Trophoblast cell (in vitro differentiated cells and primary cell): ENCODE measurements around the gene PDILT.

Source experiments
- DNase-seq, 2 donors: peaks; one replicate each; pipeline ENCODE4 v3.0.0-alpha.2; 2016
- H2AFZ ChIP-seq: 2 replicates; pipeline ENCODE4 v1.6.1; 2013; ENCODE audit warnings: low read length, moderate library complexity, mild to moderate bottlenecking; ENCODE audit not compliant: insufficient read depth, poor library complexity
- H2AK5ac ChIP-seq: 2 replicates; pipeline ENCODE4 v1.6.1; 2013; ENCODE audit warnings: mild to moderate bottlenecking, low read length
- H2BK120ac ChIP-seq: 2 replicates; pipeline ENCODE4 v1.6.1; 2013; ENCODE audit warnings: low read length, mild to moderate bottlenecking, moderate library complexity; ENCODE audit not compliant: insufficient read depth, poor library complexity
- H2BK12ac ChIP-seq: 2 replicates; pipeline ENCODE4 v1.6.1; 2013; ENCODE audit warnings: mild to moderate bottlenecking, low read length, moderate library complexity
- H2BK5ac ChIP-seq: 2 replicates; pipeline ENCODE4 v1.6.1; 2013; ENCODE audit warnings: low read length, low read depth, moderate library complexity, mild to moderate bottlenecking; ENCODE audit not compliant: poor library complexity
- H3K14ac ChIP-seq: 2 replicates; pipeline ENCODE4 v1.6.1; 2013; ENCODE audit warnings: mild to moderate bottlenecking, low read length
- H3K18ac ChIP-seq: 2 replicates; pipeline ENCODE4 v1.6.1; 2013; ENCODE audit warnings: mild to moderate bottlenecking, low read length
- H3K23ac ChIP-seq: 2 replicates; pipeline ENCODE4 v1.6.1; 2013; ENCODE audit warnings: low read length
- H3K27ac ChIP-seq: 2 replicates; pipeline ENCODE4 v1.5.1; 2013; ENCODE audit warnings: low read depth, mild to moderate bottlenecking, inconsistent platforms, low read length, moderate library complexity
- H3K27me3 ChIP-seq: 2 replicates; pipeline ENCODE4 v1.6.1; 2013; ENCODE audit warnings: inconsistent platforms, mild to moderate bottlenecking, low read length, moderate library complexity; ENCODE audit not compliant: insufficient read depth
- H3K36me3 ChIP-seq, 2 experiments: 1 replicate in 1 of 2; 2 replicates in 1 of 2; pipeline ENCODE4 v1.6.1; 2013; ENCODE audit warnings: low read length in 2 of 2, mild to moderate bottlenecking in 2 of 2, moderate library complexity in 1 of 2; ENCODE audit not compliant: insufficient read depth in 2 of 2, control insufficient read depth in 1 of 2
- H3K4ac ChIP-seq: 2 replicates; pipeline ENCODE4 v1.6.1; 2013; ENCODE audit warnings: low read depth, mild to moderate bottlenecking, low read length, moderate library complexity
- H3K4me1 ChIP-seq, 2 experiments: 1 replicate in 1 of 2; 2 replicates in 1 of 2; pipeline ENCODE4 v1.6.1; 2013; ENCODE audit warnings: low read length in 2 of 2, mild to moderate bottlenecking in 2 of 2, moderate library complexity in 1 of 2; ENCODE audit not compliant: insufficient read depth in 2 of 2, control insufficient read depth in 1 of 2
- H3K4me2 ChIP-seq: 2 replicates; pipeline ENCODE4 v1.6.1; 2013; ENCODE audit warnings: inconsistent platforms, mild to moderate bottlenecking, low read length, moderate library complexity
- H3K4me3 ChIP-seq: 2 replicates; pipeline ENCODE4 v1.5.1; 2013; ENCODE audit warnings: mild to moderate bottlenecking, low read depth, low read length, inconsistent platforms
- H3K79me1 ChIP-seq: one replicate; pipeline ENCODE4 v1.6.1; 2013; ENCODE audit warnings: low read length
- H3K79me2 ChIP-seq: 2 replicates; pipeline ENCODE4 v1.6.1; 2013; ENCODE audit warnings: low read length, mild to moderate bottlenecking; ENCODE audit not compliant: control insufficient read depth, insufficient read depth, poor library complexity
- H3K9ac ChIP-seq: 2 replicates; pipeline ENCODE4 v1.6.1; 2013; ENCODE audit warnings: mild to moderate bottlenecking, low read length
- H3K9me3 ChIP-seq: 2 replicates; pipeline ENCODE4 v1.6.1; 2013; ENCODE audit warnings: low read depth, mild to moderate bottlenecking, control low read depth, inconsistent platforms, low read length; ENCODE audit not compliant: insufficient read depth
- H4K12ac ChIP-seq: 2 replicates; pipeline ENCODE4 v1.6.1; 2013; ENCODE audit warnings: low read depth, mild to moderate bottlenecking, low read length, moderate library complexity
- H4K8ac ChIP-seq: 2 replicates; pipeline ENCODE4 v1.6.1; 2013; ENCODE audit warnings: low read depth, mild to moderate bottlenecking, low read length, moderate library complexity
- H4K91ac ChIP-seq: one replicate; pipeline ENCODE4 v1.6.1; 2013; ENCODE audit warnings: low read depth, mild to moderate bottlenecking, low read length, moderate library complexity
- WGBS: extraction: QIAGEN DNeasy Blood & Tissue Kit; methylation state at CpG from one replicate; pipeline ENCODE4 v1.1.7; 2013; ENCODE audit warnings: missing lambda C conversion rate; ENCODE audit not compliant: insufficient read length, insufficient coverage; ENCODE audit errors: extremely low coverage; 5-methylcytosine and 5-hydroxymethylcytosine counted together

PDILT gene

GRCh38 chr16:20364051-20364450, 40.5 kb downstream of the PDILT start:
- no peak overlapping the region for H2AK5ac ChIP-seq
- no peak overlapping the region for H3K4me3 ChIP-seq
- no peak overlapping the region for H4K8ac ChIP-seq
- no peak overlapping the region for H2BK12ac ChIP-seq
- no peak overlapping the region for H2BK120ac ChIP-seq
- no peak overlapping the region for H3K18ac ChIP-seq
- no peaks in the 10 kb centered on the region for H3K79me2 ChIP-seq
- no peak overlapping the region for H4K12ac ChIP-seq
- H2BK5ac ChIP-seq, result no peak overlapping the region
- no peak overlapping the region for H3K14ac ChIP-seq
- H3K27ac ChIP-seq, result no peak overlapping the region
- H4K91ac ChIP-seq, result no peak overlapping the region
- H3K4me2 ChIP-seq, result no peak overlapping the region
- WGBS, result no CpG with 5 or more reads among the region's 3 CpGs
- H2AFZ ChIP-seq, result no peak overlapping the region
- H3K4ac ChIP-seq, result no peak overlapping the region
- H3K79me1 ChIP-seq, result no peaks in the 10 kb centered on the region
- H3K9ac ChIP-seq, result no peak overlapping the region
- H3K27me3 ChIP-seq, result no peaks in the 10 kb centered on the region
- H3K23ac ChIP-seq, result no peak overlapping the region
- no peaks in the 10 kb centered on the region for H3K9me3 ChIP-seq
- no peak for DNase-seq
- H3K36me3 ChIP-seq, result no peaks in the 10 kb centered on the region
- no peaks in the 10 kb centered on the region for H3K4me1 ChIP-seq

GRCh38 chr16:20363191-20363590, 41.3 kb downstream of the PDILT start:
- Histone ChIP-seq H2AFZ (no peak overlapping the region), H3K18ac (no peak overlapping the region), H3K14ac (no peak overlapping the region), H3K23ac (no peak overlapping the region), H3K4ac (no peak overlapping the region), H3K4me3 (no peak overlapping the region), H2AK5ac (no peak overlapping the region), H3K27me3 (no peaks in the 10 kb centered on the region), H2BK120ac (no peak overlapping the region), H2BK5ac (no peak overlapping the region), H3K27ac (no peak overlapping the region), H3K79me1 (no peaks in the 10 kb centered on the region), H3K79me2 (no peaks in the 10 kb centered on the region), H3K9ac (no peak overlapping the region), H2BK12ac (no peak overlapping the region), H4K8ac (no peak overlapping the region), H4K12ac (no peak overlapping the region), H3K9me3 (no peaks in the 10 kb centered on the region), H3K4me1 (no peaks in the 10 kb centered on the region), H3K4me2 (no peak overlapping the region), H4K91ac (no peak overlapping the region), H3K36me3 (no peaks in the 10 kb centered on the region)
- DNase-seq, result no peak
- no CpG with 5 or more reads among the region's 2 CpGs for WGBS

- H2AK5ac ChIP-seq, result no peak overlapping the region
- H3K4me1 ChIP-seq, result no peaks in the 10 kb centered on the region
- no peak for DNase-seq
- no peak overlapping the region for H3K14ac ChIP-seq
- no peak overlapping the region for H3K18ac ChIP-seq
- H3K79me1 ChIP-seq, result no peaks in the 10 kb centered on the region
- no peaks in the 10 kb centered on the region for H3K79me2 ChIP-seq
- H3K27me3 ChIP-seq, result no peaks in the 10 kb centered on the region
- no peak overlapping the region for H3K27ac ChIP-seq
- no peak overlapping the region for H2AFZ ChIP-seq
- H2BK12ac ChIP-seq, result no peak overlapping the region
- no peak overlapping the region for H3K23ac ChIP-seq
- no peaks in the 10 kb centered on the region for H3K36me3 ChIP-seq
- no peak overlapping the region for H4K91ac ChIP-seq
- no peak overlapping the region for H2BK120ac ChIP-seq
- no peak overlapping the region for H4K8ac ChIP-seq
- peaks cover 2% of the 10 kb centered on the region for H3K9me3 ChIP-seq
- no peak overlapping the region for H3K4ac ChIP-seq
- no CpG with 5 or more reads among the region's 2 CpGs for WGBS
- H3K4me3 ChIP-seq, result no peak overlapping the region
- H3K4me2 ChIP-seq, result no peak overlapping the region
- H3K9ac ChIP-seq, result no peak overlapping the region
- no peak overlapping the region for H2BK5ac ChIP-seq
- H4K12ac ChIP-seq, result no peak overlapping the region
These were observed 44.5 kb downstream of the PDILT start for GRCh38 chr16:20359997-20360396.

- H3K27ac ChIP-seq, result no peak overlapping the region
- H4K8ac ChIP-seq, result no peak overlapping the region
- no peak overlapping the region for H2AK5ac ChIP-seq
- no peaks in the 10 kb centered on the region for H3K36me3 ChIP-seq
- H3K4me3 ChIP-seq, result no peak overlapping the region
- no peak overlapping the region for H3K14ac ChIP-seq
- H3K27me3 ChIP-seq, result no peaks in the 10 kb centered on the region
- no peak overlapping the region for H2AFZ ChIP-seq
- WGBS, result no CpG with 5 or more reads among the region's 7 CpGs
- H3K4me1 ChIP-seq, result no peaks in the 10 kb centered on the region
- no peak overlapping the region for H3K9ac ChIP-seq
- no peak overlapping the region for H3K18ac ChIP-seq
- no peak overlapping the region for H4K12ac ChIP-seq
- no peak overlapping the region for H3K4me2 ChIP-seq
- no peaks in the 10 kb centered on the region for H3K79me1 ChIP-seq
- H2BK5ac ChIP-seq, result no peak overlapping the region
- H3K79me2 ChIP-seq, result no peaks in the 10 kb centered on the region
- H4K91ac ChIP-seq, result no peak overlapping the region
- H2BK12ac ChIP-seq, result no peak overlapping the region
- DNase-seq, result no peak
- H3K4ac ChIP-seq, result no peak overlapping the region
- no peak overlapping the region for H2BK120ac ChIP-seq
- H3K9me3 ChIP-seq, result peaks cover 2% of the 10 kb centered on the region
- no peak overlapping the region for H3K23ac ChIP-seq
These were observed 49.3 kb downstream of the PDILT start for GRCh38 chr16:20355114-20355782.
